Breast epithelium (tissue), 4 donors: ENCODE results near the gene CDH13. TPM values are rescaled to one million over a fixed set of nuclear protein-coding genes. Genes with fewer than 3 reads are reported as not detected.

ENCODE experiments used
- DNase-seq, 2 donors: peaks; one replicate each; pipeline ENCODE4 v3.0.0-alpha.2; 2019; ENCODE audit warnings: low spot score in 2 of 2
- H3K27ac ChIP-seq, 2 donors: fragments of 200-600 bp; sonication (generic) in 1 of 2; one replicate each; pipeline ENCODE4 v1.5.1; 2016 to 2019; ENCODE audit warnings: mild to moderate bottlenecking in 1 of 2
- H3K27me3 ChIP-seq, 2 donors: fragments of 200-600 bp; sonication (generic) in 1 of 2; one replicate each; pipeline versions ENCODE4 v1.5.1 to v1.6.0; 2017 to 2019; ENCODE audit warnings: control low read depth in 1 of 2, mild to moderate bottlenecking in 1 of 2
- H3K36me3 ChIP-seq: fragments of 200-600 bp; one replicate; pipeline ENCODE4 v1.5.1; 2019
- H3K4me1 ChIP-seq, 2 donors: fragments of 200-600 bp; sonication (generic); one replicate each; pipeline ENCODE4 v1.5.1; 2016 to 2019; ENCODE audit warnings: control low read depth in 1 of 2
- H3K4me3 ChIP-seq, 3 donors: fragments of 200-600 bp; sonication (generic); 1 replicate in 2 of 3; 2 replicates in 1 of 3; pipeline ENCODE4 v1.5.1; 2016 to 2019; ENCODE audit warnings: mild to moderate bottlenecking in 3 of 3, moderate library complexity in 2 of 3
- H3K9me3 ChIP-seq, 2 donors: fragments of 200-600 bp; sonication (generic) in 1 of 2; one replicate each; pipeline ENCODE4 v1.5.1; 2016 to 2019; ENCODE audit warnings: control low read depth in 1 of 2
- CTCF ChIP-seq, 3 donors: fragments of 450-650 bp; IDR thresholded peaks; one replicate each; pipeline ENCODE4 v1.5.1; 2016 to 2017; ENCODE audit warnings: antibody characterized with exemption in 3 of 3, mild to moderate bottlenecking in 3 of 3, moderate library complexity in 3 of 3
- POLR2A ChIP-seq: fragments of 450-650 bp; IDR thresholded peaks from one replicate; pipeline ENCODE4 v1.6.1; 2016; ENCODE audit warnings: antibody characterized with exemption, mild to moderate bottlenecking, moderate library complexity
- POLR2AphosphoS5 ChIP-seq, 3 donors: sonication (generic); formaldehyde crosslinking; IDR thresholded peaks; one replicate each; pipeline ENCODE4 v1.6.1; 2017; ENCODE audit warnings: antibody characterized with exemption in 3 of 3
- intact Hi-C: fragments of 100-400 bp; cut with DNase I; formaldehyde crosslinking; loops from one replicate; pipeline ENCODE4 v1.15.1; 2023; ENCODE audit warnings: low total_unique reads
- total RNA-seq, 3 donors: library from RNA; depleted of rRNA; stranded (reverse); fragments of >200 nt; gene quantifications; one replicate each; pipeline ENCODE4 v1.1.0, GENCODE V29; 2016

Gene CDH13
- total RNA-seq, 3 donors from 2014 or later: 6.0 to 13.1 (median 11.5) TPM

DNA sequence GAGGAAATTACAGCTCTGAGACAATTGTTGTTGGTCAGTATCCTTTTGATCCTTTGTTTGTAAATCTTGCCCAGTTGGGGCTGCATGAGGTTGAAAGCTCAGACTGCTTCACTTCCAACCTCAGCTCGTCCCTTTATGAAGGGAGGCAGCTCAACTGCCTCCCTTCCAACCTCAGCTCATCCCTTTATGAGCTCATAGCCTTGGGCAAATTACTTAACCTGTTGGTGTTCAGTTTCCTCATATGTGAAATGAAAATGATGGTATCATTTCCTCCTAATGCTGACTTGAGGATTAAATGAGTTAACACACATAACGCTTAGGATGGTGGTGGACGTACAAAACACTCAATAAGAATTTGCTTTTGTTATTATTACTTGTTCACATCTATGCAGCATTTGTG lies 265.1 kb downstream of the CDH13 start:
- Histone ChIP-seq H3K27ac (no peak overlapping the region), H3K27me3 (no peaks in the 10 kb centered on the region), H3K36me3 (no peaks in the 10 kb centered on the region), H3K9me3 (no peaks in the 10 kb centered on the region), H3K4me3 (no peak overlapping the region), H3K4me1 (no peaks in the 10 kb centered on the region)
- no peak for DNase-seq
- intact Hi-C loops: no loop called here
- no peak for TF ChIP-seq CTCF (IDR thresholded peaks at IDR 0.05)
- TF ChIP-seq POLR2AphosphoS5 (IDR thresholded peaks at IDR 0.05): no peak
- no peak for TF ChIP-seq POLR2A

GRCh38 chr16:82892324-82892723 lies 265.6 kb downstream of the CDH13 start:
- Histone ChIP-seq H3K4me3 (no peak overlapping the region), H3K27ac (no peak overlapping the region), H3K4me1 (no peaks in the 10 kb centered on the region), H3K36me3 (no peaks in the 10 kb centered on the region), H3K9me3 (no peaks in the 10 kb centered on the region), H3K27me3 (no peaks in the 10 kb centered on the region)
- intact Hi-C loops: no loop called here
- TF ChIP-seq CTCF (IDR thresholded peaks at IDR 0.05): no peak
- no peak for TF ChIP-seq POLR2A
- no peak for TF ChIP-seq POLR2AphosphoS5 (IDR thresholded peaks at IDR 0.05)
- DNase-seq: no peak

GRCh38 chr16:82895843-82896242 lies 269.1 kb downstream of the CDH13 start:
- H3K27ac ChIP-seq: no peak overlapping the region
- no peak for DNase-seq
- no peaks in the 10 kb centered on the region for H3K36me3 ChIP-seq
- no peaks in the 10 kb centered on the region for H3K4me1 ChIP-seq
- no peaks in the 10 kb centered on the region for H3K9me3 ChIP-seq
- intact Hi-C loops: no loop called here
- H3K27me3 ChIP-seq: no peaks in the 10 kb centered on the region
- no peak overlapping the region for H3K4me3 ChIP-seq
- no peak for TF ChIP-seq CTCF (IDR thresholded peaks at IDR 0.05)
- TF ChIP-seq POLR2AphosphoS5 (IDR thresholded peaks at IDR 0.05): no peak
- TF ChIP-seq POLR2A: no peak

- TF ChIP-seq CTCF (IDR thresholded peaks at IDR 0.05) (no peak), POLR2AphosphoS5 (IDR thresholded peaks at IDR 0.05) (no peak), POLR2A (no peak)
- H3K36me3 ChIP-seq: no peaks in the 10 kb centered on the region
- DNase-seq: no peak
- H3K4me3 ChIP-seq: no peak overlapping the region
- H3K27ac ChIP-seq: no peak overlapping the region
- no peaks in the 10 kb centered on the region for H3K9me3 ChIP-seq
- H3K4me1 ChIP-seq: no peaks in the 10 kb centered on the region
- H3K27me3 ChIP-seq: no peaks in the 10 kb centered on the region
- intact Hi-C loops: no loop called here
Measured at GRCh38 chr16:82899006-82899405, 272.2 kb downstream of the CDH13 start.

GRCh38 chr16:82899731-82900450 lies 273.1 kb downstream of the CDH13 start:
- no peak overlapping the region for H3K4me3 ChIP-seq
- DNase-seq: no peak
- H3K27ac ChIP-seq: no peak overlapping the region
- H3K27me3 ChIP-seq: no peaks in the 10 kb centered on the region
- intact Hi-C loops: no loop called here
- H3K36me3 ChIP-seq: no peaks in the 10 kb centered on the region
- H3K4me1 ChIP-seq: no peaks in the 10 kb centered on the region
- H3K9me3 ChIP-seq: no peaks in the 10 kb centered on the region
- TF ChIP-seq CTCF (IDR thresholded peaks at IDR 0.05) (no peak), POLR2A (no peak), POLR2AphosphoS5 (IDR thresholded peaks at IDR 0.05) (no peak)
